Activated naive CD8-positive, alpha-beta T cell (primary cell): ENCODE data around the gene SLC49A3.

Experiments used
- H3K27ac Mint-ChIP-seq: one replicate; pipeline ENCODE4 v1.8.0; 2021; ENCODE audit warnings: mixed read lengths
- H3K27me3 Mint-ChIP-seq: one replicate; pipeline ENCODE4 v1.8.0; 2021; ENCODE audit warnings: mixed read lengths
- H3K36me3 Mint-ChIP-seq: one replicate; pipeline ENCODE4 v1.8.0; 2021; ENCODE audit warnings: mixed read lengths
- H3K4me1 Mint-ChIP-seq: one replicate; pipeline ENCODE4 v1.8.0; 2021; ENCODE audit warnings: low read depth, mixed read lengths
- H3K4me3 Mint-ChIP-seq: one replicate; pipeline ENCODE4 v1.8.0; 2021; ENCODE audit warnings: mild to moderate bottlenecking, mixed read lengths
- H3K9me3 Mint-ChIP-seq: one replicate; pipeline ENCODE4 v1.8.0; 2021; ENCODE audit warnings: low read depth, mixed read lengths

The SLC49A3 gene

GRCh38 chr4:634599-634985 lies 54.4 kb downstream of the SLC49A3 start:
- H3K9me3 Mint-ChIP-seq = no peaks in the 10 kb centered on the region
- no peak overlapping the region for H3K4me3 Mint-ChIP-seq
- H3K4me1 Mint-ChIP-seq = no peaks in the 10 kb centered on the region
- no peaks in the 10 kb centered on the region for H3K36me3 Mint-ChIP-seq
- no peak overlapping the region for H3K27ac Mint-ChIP-seq
- peaks cover 4% of the 10 kb centered on the region for H3K27me3 Mint-ChIP-seq

DNA sequence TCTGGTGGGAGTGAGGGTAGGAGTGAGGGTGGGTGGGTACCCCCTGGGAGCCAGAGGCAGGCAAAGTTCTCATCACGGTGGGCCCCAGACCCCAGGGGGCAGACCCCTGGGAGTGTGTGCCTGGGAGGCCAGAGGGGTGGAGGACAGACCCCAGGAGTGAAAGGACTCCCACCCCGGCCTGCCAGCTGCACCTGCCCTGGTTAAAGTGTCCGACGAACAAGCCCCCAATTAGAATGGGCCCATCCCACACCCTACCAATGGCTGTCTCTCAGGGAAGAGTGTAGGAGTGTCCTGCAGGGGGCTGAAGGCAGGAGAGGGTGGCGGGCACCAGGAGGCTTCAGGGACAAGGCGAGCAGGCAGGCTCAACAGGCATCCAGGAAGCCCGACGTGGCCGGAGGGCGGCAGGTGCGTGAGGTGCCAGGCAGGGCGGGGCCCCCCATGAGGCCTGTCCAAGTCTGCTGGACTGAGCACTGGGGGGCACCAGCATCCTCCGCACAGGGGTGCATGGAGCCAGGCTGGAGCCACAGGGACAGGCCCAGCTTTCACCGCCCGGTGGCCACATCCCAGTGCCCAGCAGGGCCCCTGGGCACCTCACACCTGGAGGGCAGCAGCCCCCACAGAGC lies 54.9 kb downstream of the SLC49A3 start:
- no peaks in the 10 kb centered on the region for H3K4me1 Mint-ChIP-seq
- H3K36me3 Mint-ChIP-seq = no peaks in the 10 kb centered on the region
- no peak overlapping the region for H3K4me3 Mint-ChIP-seq
- no peaks in the 10 kb centered on the region for H3K9me3 Mint-ChIP-seq
- H3K27ac Mint-ChIP-seq = no peak overlapping the region
- H3K27me3 Mint-ChIP-seq = peaks cover 4% of the 10 kb centered on the region

DNA sequence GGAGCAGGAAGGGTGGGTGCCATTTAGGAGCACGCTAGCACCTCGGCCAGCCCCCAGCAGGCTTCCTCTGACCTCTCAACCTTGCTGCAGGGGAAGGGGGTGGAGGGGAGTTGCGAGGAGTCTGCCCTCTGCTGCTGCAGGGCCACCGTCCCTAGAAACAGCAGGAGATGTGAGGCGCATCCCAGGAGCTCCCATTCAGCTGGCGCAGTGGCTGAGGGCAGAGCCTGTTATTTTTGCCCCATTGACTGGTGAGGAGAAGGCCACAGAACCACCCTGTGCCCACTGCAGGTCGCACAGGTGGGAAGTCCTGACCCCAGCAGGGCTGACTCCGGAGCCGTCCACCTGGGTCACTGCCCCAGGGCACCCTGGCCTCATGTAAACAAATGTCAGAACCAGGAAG lies 55.5 kb downstream of the SLC49A3 start:
- H3K36me3 Mint-ChIP-seq = no peaks in the 10 kb centered on the region
- no peak overlapping the region for H3K27ac Mint-ChIP-seq
- H3K27me3 Mint-ChIP-seq = peaks cover 4% of the 10 kb centered on the region
- H3K9me3 Mint-ChIP-seq = no peaks in the 10 kb centered on the region
- H3K4me3 Mint-ChIP-seq = no peak overlapping the region
- H3K4me1 Mint-ChIP-seq = no peaks in the 10 kb centered on the region

- Mint-ChIP-seq H3K27me3 (peaks cover 2% of the 10 kb centered on the region), H3K4me3 (no peak overlapping the region), H3K9me3 (no peaks in the 10 kb centered on the region), H3K27ac (no peak overlapping the region), H3K36me3 (no peaks in the 10 kb centered on the region), H3K4me1 (no peaks in the 10 kb centered on the region)
Measured at GRCh38 chr4:632926-633325, 56.0 kb downstream of the SLC49A3 start.

DNA sequence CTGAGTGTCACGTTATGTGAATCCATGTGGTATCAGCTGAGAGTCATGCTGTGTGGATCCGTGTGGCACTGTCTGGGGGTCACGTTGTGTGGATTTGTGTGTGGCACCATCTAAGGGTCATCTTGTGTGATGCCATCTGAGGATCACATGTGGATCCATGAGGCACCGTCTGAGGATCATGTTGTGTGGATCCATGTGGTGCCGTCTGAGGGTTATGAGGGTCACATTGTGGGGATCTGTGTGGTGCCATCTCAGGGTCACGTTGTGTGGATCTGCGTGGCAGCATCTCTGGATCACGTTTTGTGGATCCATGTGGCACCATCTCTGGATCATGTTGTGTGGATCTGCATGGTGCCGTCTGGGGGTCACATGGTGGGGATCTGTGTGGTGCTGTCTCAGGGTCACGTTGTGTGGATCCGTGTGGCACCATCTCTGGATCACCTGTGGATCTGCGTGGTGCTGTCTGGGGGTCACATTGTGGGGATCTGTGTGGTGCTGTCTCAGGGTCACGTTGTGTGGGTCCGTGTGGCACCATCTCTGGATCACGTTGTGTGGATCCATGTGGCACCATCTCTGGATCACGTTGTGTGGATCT lies 56.7 kb downstream of the SLC49A3 start:
- Mint-ChIP-seq H3K9me3 (no peaks in the 10 kb centered on the region), H3K4me1 (no peaks in the 10 kb centered on the region), H3K27ac (no peak overlapping the region), H3K27me3 (peaks cover 2% of the 10 kb centered on the region), H3K4me3 (no peak overlapping the region), H3K36me3 (no peaks in the 10 kb centered on the region)
